ENCODE measurements around the gene USP36.
A peak's percentile ranks its signal among the peaks of the same experiment; 100 is the strongest.
"Not testable (repeated sequence)": the region's sequence is repeated elsewhere in the genome, so short reads cannot be mapped to it uniquely, and the experiment has no call there.

USP36 gene

GRCh38 chr17:78763561-78763960 lies 77.1 kb downstream of the USP36 start:
- DNase-seq, result no peak

GRCh38 chr17:78761789-78762406 lies 78.7 kb downstream of the USP36 start:
- DNase-seq, result no peak

GRCh38 chr17:78759969-78760352 lies 80.7 kb downstream of the USP36 start:
- DNase-seq, result no peak

GRCh38 chr17:78759203-78759968 lies 81.2 kb downstream of the USP36 start:
- peak; percentile 84 for DNase-seq

GRCh38 chr17:78753316-78754250 lies 87.0 kb downstream of the USP36 start:
- DNase-seq, result no peak

GRCh38 chr17:78751447-78752161 lies 89.0 kb downstream of the USP36 start:
- DNase-seq, result no peak

GRCh38 chr17:78751000-78751399 lies 89.6 kb downstream of the USP36 start:
- not testable (repeated sequence) for DNase-seq

GRCh38 chr17:78748730-78749317 lies 91.8 kb downstream of the USP36 start:
- no peak for DNase-seq

- no peak for DNase-seq
Measured at GRCh38 chr17:78748048-78748729, 92.4 kb downstream of the USP36 start.

- no peak for DNase-seq
Measured at GRCh38 chr17:78747488-78747887, 93.1 kb downstream of the USP36 start.

- no peak for DNase-seq
Measured at GRCh38 chr17:78746949-78747269, 93.7 kb downstream of the USP36 start.

GRCh38 chr17:78746263-78746948 lies 94.2 kb downstream of the USP36 start:
- DNase-seq, result no peak

All from NCI-H2029 (cell line).